Esophagus muscularis mucosa (tissue), 4 donors: ENCODE data around the gene ZBTB46.

Experiments
- CTCF ChIP-seq, 3 experiments: fragments of 200-600 bp in 2 of 3; fragments of 450-650 bp in 1 of 3; sonication (generic) in 2 of 3; IDR thresholded peaks; one replicate each; pipeline ENCODE4 v1.5.1; 2017 to 2019; ENCODE audit warnings: antibody characterized with exemption in 3 of 3, mild to moderate bottlenecking in 2 of 3, moderate library complexity in 1 of 3
- EP300 ChIP-seq: sonication (generic); formaldehyde crosslinking; IDR thresholded peaks from one replicate; pipeline ENCODE4 v1.6.1; 2017; ENCODE audit warnings: antibody characterized with exemption
- POLR2A ChIP-seq: fragments of 450-650 bp; IDR thresholded peaks from one replicate; pipeline ENCODE4 v1.6.1; 2017; ENCODE audit warnings: antibody characterized with exemption, moderate library complexity, mild to moderate bottlenecking, low read depth
- POLR2AphosphoS5 ChIP-seq, 2 donors: sonication (generic); formaldehyde crosslinking; IDR thresholded peaks; one replicate each; pipeline ENCODE4 v1.6.1; 2017; ENCODE audit warnings: antibody characterized with exemption in 2 of 2

DNA sequence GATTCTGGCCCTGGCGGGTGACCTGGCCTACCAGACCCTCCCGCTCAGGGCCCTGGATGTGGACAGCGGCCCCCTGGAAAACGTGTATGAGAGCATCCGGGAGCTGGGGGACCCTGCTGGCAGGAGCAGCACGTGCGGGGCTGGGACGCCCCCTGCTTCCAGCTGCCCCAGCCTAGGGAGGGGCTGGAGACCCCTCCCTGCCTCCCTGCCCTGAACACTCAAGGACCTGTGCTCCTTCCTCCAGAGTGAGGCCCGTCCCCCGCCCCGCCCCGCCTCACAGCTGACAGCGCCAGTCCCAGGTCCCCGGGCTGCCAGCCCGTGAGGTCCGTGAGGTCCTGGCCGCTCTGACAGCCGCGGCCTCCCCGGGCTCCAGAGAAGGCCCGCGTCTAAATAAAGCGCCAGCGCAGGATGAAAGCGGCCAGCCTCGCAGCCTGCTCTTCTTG lies 92.4 kb downstream of the ZBTB46 start:
- TF ChIP-seq EP300 = no peak
- TF ChIP-seq CTCF (IDR thresholded peaks at IDR 0.05) = no peak
- no peak for TF ChIP-seq POLR2AphosphoS5 (IDR thresholded peaks at IDR 0.05)
- TF ChIP-seq POLR2A = no peak
